Measurements from ENCODE around the gene CWC27.

DNA sequence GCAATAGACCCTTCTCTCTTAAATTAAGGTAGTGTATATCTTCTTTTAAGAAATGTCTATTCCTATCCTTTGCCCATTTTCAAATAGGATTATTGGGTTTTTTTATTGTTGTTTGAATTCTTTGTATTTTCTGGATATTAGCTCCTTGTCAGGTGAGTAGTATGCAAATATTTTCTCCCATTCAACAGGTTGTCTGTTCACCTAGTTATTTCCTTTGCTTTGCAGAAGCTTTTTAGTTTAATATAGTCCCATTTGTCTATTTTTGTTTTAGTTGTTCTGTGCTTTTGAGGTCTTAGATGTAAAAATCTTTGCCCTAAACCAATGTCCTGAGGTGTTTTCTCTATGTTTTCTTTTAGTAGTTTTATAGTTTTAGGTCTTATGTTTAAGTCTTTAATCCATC is 104.7 kb downstream of the CWC27 start:
- TF ChIP-seq GATA3 (IDR thresholded peaks at IDR 0.05; ENCODE audit: low read depth, low read length), result no peak
- no peak for TF ChIP-seq GATA2 (IDR thresholded peaks at IDR 0.05; ENCODE audit: low read depth, low read length)

All from SH-SY5Y (cell line).